Gastrocnemius medialis (tissue), 4 donors: ENCODE data around the gene MAD1L1. TPM values are rescaled to one million over a fixed set of nuclear protein-coding genes. Genes with fewer than 3 reads are reported as not detected.

Experiments
- ATAC-seq, 2 donors: fragments of 150-250 bp; one replicate each; pipeline ENCODE4 v1.9.1; 2016
- DNase-seq, 2 donors: peaks; one replicate each; pipeline ENCODE4 v3.0.0-alpha.2; 2019
- H3K27ac ChIP-seq, 4 donors: fragments of 200-600 bp; sonication (generic); 1 replicate in 1 of 4; 2 replicates in 3 of 4; pipeline ENCODE4 v1.5.1; 2016 to 2018; ENCODE audit warnings: mild to moderate bottlenecking in 2 of 4, moderate library complexity in 1 of 4
- H3K27me3 ChIP-seq, 3 donors: fragments of 200-600 bp; sonication (generic) in 2 of 3; 1 replicate in 1 of 3; 2 replicates in 2 of 3; pipeline versions ENCODE4 v1.5.1 to v1.6.0; 2016 to 2019; ENCODE audit warnings: mild to moderate bottlenecking in 1 of 3, moderate library complexity in 1 of 3
- H3K36me3 ChIP-seq, 2 donors: fragments of 200-600 bp; sonication (generic) in 1 of 2; one replicate each; pipeline ENCODE4 v1.5.1; 2017 to 2018
- H3K4me1 ChIP-seq, 2 donors: fragments of 200-600 bp; sonication (generic) in 1 of 2; one replicate each; pipeline ENCODE4 v1.5.1; 2016 to 2017; ENCODE audit warnings: mild to moderate bottlenecking in 2 of 2
- H3K4me3 ChIP-seq, 4 donors: fragments of 200-600 bp; sonication (generic) in 3 of 4; 1 replicate in 1 of 4; 2 replicates in 3 of 4; pipeline ENCODE4 v1.5.1; 2016 to 2019; ENCODE audit warnings: mild to moderate bottlenecking in 2 of 4
- H3K9me3 ChIP-seq, 3 donors: fragments of 200-600 bp; sonication (generic) in 2 of 3; 1 replicate in 1 of 3; 2 replicates in 2 of 3; pipeline ENCODE4 v1.5.1; 2016 to 2019
- POLR2A ChIP-seq, 2 donors: fragments of 450-650 bp; IDR thresholded peaks; one replicate each; pipeline ENCODE4 v1.6.1; 2017; ENCODE audit warnings: antibody characterized with exemption in 2 of 2, mild to moderate bottlenecking in 2 of 2, moderate library complexity in 2 of 2
- in situ Hi-C, 4 donors: fragments of 200-750 bp; cut with MboI; loops; one replicate each; pipeline versions ENCODE4 v1.15.0 to v1.8.0; 2017; ENCODE audit warnings: low sequenced_read_pairs in 4 of 4
- intact Hi-C: fragments of 100-400 bp; cut with DNase I; formaldehyde crosslinking; loops from one replicate; pipeline ENCODE4 v1.15.1; 2023; ENCODE audit warnings: low total_unique reads
- total RNA-seq, 4 donors: library from RNA; depleted of rRNA; stranded (reverse); fragments of >200 nt; gene quantifications; one replicate each; pipeline versions ENCODE4 v1.1.0 to v1.2.3, GENCODE V29; 2016
- TF ChIP-seq, protein P1 (sequence below), 5 experiments: fragments of 450-650 bp in 3 of 5; fragments of 200-600 bp in 2 of 5; sonication (generic) in 2 of 5; IDR thresholded peaks in 4 of 5; conservative IDR thresholded peaks in 1 of 5; 1 replicate in 4 of 5; 2 replicates in 1 of 5; pipeline ENCODE4 v1.5.1; 2016 to 2019; ENCODE audit warnings: antibody characterized with exemption in 5 of 5, mild to moderate bottlenecking in 3 of 5, moderate library complexity in 3 of 5

The MAD1L1 gene
- total RNA-seq, 4 donors from 2014 or later: 19.7 to 32.4 (median 22.7) TPM

DNA sequence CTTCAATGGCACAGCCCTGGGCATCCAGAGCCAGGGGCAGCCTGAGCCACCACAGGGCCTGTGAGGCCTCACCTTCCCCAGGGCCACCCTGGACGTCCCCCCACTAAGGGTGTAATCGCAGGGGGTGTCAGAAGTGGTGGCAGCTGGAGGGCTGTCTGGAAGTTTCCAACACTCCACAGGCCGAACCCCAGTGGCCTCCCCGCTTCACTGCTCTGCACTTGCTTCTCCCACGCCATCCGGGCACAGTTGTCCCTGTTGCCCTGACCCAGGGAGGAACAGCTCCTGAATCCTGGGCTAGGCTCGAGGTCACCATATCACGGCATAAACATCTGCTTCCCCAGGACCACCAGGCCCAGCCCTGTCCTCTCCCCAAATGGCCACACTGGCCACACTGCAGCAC, 276.6 kb downstream of the MAD1L1 start:
- Histone ChIP-seq H3K36me3 (no peaks in the 10 kb centered on the region), H3K27ac (no peak overlapping the region), H3K27me3 (no peaks in the 10 kb centered on the region), H3K4me3 (no peak overlapping the region), H3K9me3 (no peaks in the 10 kb centered on the region), H3K4me1 (peaks cover 4 to 6% of the 10 kb centered on the region in 2 donors)
- TF ChIP-seq POLR2A (IDR thresholded peaks at IDR 0.05): no peak
- TF ChIP-seq, protein P1, sequence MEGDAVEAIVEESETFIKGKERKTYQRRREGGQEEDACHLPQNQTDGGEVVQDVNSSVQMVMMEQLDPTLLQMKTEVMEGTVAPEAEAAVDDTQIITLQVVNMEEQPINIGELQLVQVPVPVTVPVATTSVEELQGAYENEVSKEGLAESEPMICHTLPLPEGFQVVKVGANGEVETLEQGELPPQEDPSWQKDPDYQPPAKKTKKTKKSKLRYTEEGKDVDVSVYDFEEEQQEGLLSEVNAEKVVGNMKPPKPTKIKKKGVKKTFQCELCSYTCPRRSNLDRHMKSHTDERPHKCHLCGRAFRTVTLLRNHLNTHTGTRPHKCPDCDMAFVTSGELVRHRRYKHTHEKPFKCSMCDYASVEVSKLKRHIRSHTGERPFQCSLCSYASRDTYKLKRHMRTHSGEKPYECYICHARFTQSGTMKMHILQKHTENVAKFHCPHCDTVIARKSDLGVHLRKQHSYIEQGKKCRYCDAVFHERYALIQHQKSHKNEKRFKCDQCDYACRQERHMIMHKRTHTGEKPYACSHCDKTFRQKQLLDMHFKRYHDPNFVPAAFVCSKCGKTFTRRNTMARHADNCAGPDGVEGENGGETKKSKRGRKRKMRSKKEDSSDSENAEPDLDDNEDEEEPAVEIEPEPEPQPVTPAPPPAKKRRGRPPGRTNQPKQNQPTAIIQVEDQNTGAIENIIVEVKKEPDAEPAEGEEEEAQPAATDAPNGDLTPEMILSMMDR (IDR thresholded peaks at IDR 0.05 in 4 of 5, conservative IDR thresholded peaks at IDR 0.05 in 1 of 5): no peak
- DNase-seq (no peak), ATAC-seq (no peak)
- intact Hi-C loops (no loop called here), in situ Hi-C loops (no loop called here)

DNA sequence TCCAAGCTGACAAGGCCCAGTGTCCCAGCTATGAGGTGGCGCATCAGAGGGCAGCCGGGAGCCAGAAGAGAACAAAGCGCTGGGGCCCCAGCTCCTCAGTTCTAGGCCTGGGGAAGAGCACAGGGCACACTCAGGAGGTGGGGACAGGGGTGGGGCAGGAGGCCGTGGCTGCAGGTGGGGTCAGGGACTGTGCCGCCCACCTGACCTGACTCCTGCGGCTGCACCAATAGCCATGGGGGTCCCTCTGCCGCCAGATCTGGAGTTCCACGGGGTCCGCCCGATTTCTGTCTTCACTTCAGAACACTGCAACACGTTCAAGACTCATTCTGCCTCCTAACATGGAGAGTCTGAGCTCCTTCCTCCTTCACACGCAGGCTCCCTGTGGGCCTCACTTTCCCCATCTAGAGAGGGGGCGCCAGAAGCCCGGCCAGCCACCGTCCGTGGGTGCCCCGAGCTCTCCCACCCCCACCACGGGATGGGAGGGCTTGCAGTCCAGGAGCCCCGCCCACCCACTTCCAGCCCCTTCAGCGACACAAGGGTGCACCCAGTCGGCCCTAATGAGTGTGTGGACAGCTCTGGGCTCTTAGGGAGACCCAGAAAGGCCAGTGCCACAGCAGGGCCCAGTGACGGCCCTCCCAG, 278.3 kb downstream of the MAD1L1 start:
- no peak for TF ChIP-seq POLR2A (IDR thresholded peaks at IDR 0.05)
- TF ChIP-seq, protein P1 (IDR thresholded peaks at IDR 0.05 in 4 of 5, conservative IDR thresholded peaks at IDR 0.05 in 1 of 5): no peak
- in situ Hi-C loops (no loop called here), intact Hi-C loops (no loop called here)
- DNase-seq (no peak), ATAC-seq (no peak)
- no peaks in the 10 kb centered on the region for H3K9me3 ChIP-seq
- H3K4me3 ChIP-seq: no peak overlapping the region
- H3K27me3 ChIP-seq: no peaks in the 10 kb centered on the region
- peaks cover 8 to 11% of the 10 kb centered on the region in 2 donors for H3K4me1 ChIP-seq
- no peaks in the 10 kb centered on the region for H3K36me3 ChIP-seq
- no peak overlapping the region for H3K27ac ChIP-seq

DNA sequence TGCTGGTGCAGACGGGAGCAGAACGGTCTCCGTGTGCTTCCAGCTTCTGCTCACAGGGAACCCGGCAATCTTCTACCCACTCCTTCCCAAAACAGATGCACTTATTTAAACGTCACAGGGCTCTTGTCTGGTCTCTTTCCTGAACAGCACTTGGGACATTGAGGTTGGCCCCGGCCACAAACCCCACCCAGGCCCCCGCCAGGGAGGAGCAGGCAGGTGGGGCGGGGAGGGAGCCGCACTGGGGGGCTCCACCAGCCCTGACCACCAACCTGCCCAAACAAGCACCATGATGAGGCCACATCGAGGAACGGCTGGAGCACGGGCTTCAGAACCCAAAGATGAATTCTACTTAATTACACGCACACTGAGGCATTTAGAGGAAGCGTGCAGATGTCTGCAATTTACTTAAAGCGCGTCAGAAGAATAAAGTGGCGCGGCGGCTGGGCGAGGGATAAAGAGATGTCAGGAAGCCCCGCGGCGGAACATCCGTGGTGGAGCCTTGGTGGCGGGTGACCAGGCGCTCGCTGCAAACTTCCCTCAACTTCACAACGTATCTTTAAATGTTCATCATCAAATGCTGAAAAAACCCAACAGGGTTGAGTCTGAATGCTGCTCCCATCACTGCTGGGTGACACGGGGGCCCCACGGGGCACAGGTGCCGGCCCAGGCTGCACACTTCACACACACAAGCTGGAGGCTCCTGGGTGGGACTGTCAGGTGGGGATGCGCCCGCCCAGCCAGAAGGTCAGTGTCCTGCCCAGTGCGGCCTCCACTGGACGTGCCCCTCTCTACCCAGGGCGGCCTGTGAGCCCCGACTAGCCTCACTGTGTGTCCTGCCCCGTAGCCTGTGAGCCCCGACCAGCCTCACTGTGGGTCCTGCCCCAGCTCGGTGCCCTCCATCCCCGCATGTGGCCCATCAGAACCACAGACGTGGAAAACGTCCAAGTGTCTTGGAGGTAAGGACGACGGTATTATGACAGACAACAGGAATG, 279.2 kb downstream of the MAD1L1 start:
- Histone ChIP-seq H3K9me3 (no peaks in the 10 kb centered on the region), H3K36me3 (no peaks in the 10 kb centered on the region), H3K27ac (no peak overlapping the region), H3K27me3 (no peaks in the 10 kb centered on the region), H3K4me1 (peaks cover 8 to 11% of the 10 kb centered on the region in 2 donors), H3K4me3 (no peak overlapping the region)
- in situ Hi-C loops: no loop called here
- TF ChIP-seq, protein P1 (IDR thresholded peaks at IDR 0.05 in 4 of 5, conservative IDR thresholded peaks at IDR 0.05 in 1 of 5): no peak
- TF ChIP-seq POLR2A (IDR thresholded peaks at IDR 0.05): no peak
- DNase-seq (no peak), ATAC-seq (no peak)
- intact Hi-C loops: no loop called here

DNA sequence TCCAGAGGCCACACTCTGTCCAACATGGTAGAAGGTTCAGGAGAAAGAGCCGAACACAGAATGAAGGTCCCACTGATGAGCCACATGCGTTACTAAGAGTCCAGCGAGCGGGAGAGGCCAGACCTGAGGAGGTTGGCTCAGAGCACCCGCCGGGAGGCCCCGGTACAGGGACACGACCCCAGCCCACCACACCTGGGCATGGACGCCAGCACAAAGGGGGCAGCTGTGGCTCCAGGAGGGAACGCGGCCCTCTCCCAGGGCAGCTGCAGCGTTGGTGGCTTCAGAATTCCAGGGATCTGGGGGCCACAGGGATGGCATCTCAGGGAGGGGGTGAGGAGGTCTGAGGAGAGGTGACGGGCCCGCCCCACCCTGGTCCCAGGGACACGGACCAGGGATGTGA, 280.0 kb downstream of the MAD1L1 start:
- intact Hi-C loops: no loop called here
- in situ Hi-C loops: no loop called here
- DNase-seq (no peak), ATAC-seq (no peak)
- Histone ChIP-seq H3K4me1 (peaks cover 8 to 11% of the 10 kb centered on the region in 2 donors), H3K4me3 (no peak overlapping the region), H3K27me3 (no peaks in the 10 kb centered on the region), H3K36me3 (no peaks in the 10 kb centered on the region), H3K27ac (no peak overlapping the region), H3K9me3 (no peaks in the 10 kb centered on the region)
- TF ChIP-seq POLR2A (IDR thresholded peaks at IDR 0.05): no peak
- TF ChIP-seq, protein P1 (IDR thresholded peaks at IDR 0.05 in 4 of 5, conservative IDR thresholded peaks at IDR 0.05 in 1 of 5): no peak
